Activated T-helper 2 cell treated with anti-CD3 and anti-CD28 coated beads, Interferon-gamma antibody, Interleukin-2, Interleukin-4, amounts not matched to agents 10 μg/mL and 5 μg/mL and 100 μg/mL, durations not matched to agents 14 hours and 24 hours and 36 hours (primary cell): ENCODE measurements around the gene MARCHF9. TPM values are rescaled to one million over a fixed set of nuclear protein-coding genes. Genes with fewer than 3 reads are reported as not detected.

Experiments used
- DNase-seq: peaks from one replicate; pipeline ENCODE4 v3.0.0; 2021; ENCODE audit warnings: low spot score
- H3K27ac Mint-ChIP-seq: one replicate; pipeline ENCODE4 v1.8.0; 2021; ENCODE audit warnings: mixed read lengths
- H3K27me3 Mint-ChIP-seq: one replicate; pipeline ENCODE4 v1.8.0; 2021; ENCODE audit warnings: low read depth, mixed read lengths
- H3K36me3 Mint-ChIP-seq: one replicate; pipeline ENCODE4 v1.8.0; 2021; ENCODE audit warnings: low read depth, mixed read lengths
- H3K4me1 Mint-ChIP-seq: one replicate; pipeline ENCODE4 v1.8.0; 2021; ENCODE audit warnings: low read depth, mixed read lengths
- H3K4me3 Mint-ChIP-seq: one replicate; pipeline ENCODE4 v1.8.0; 2021; ENCODE audit warnings: low read depth, mild to moderate bottlenecking, moderate library complexity, mixed read lengths
- H3K9me3 Mint-ChIP-seq: one replicate; pipeline ENCODE4 v1.8.0; 2021; ENCODE audit warnings: mixed read lengths
- intact Hi-C: fragments of 100-400 bp; cut with micrococcal nuclease; formaldehyde crosslinking; loops from one replicate; pipeline ENCODE4 v1.15.1; 2023
- total RNA-seq: library from RNA; stranded (reverse); gene quantifications from 2 replicates; pipeline ENCODE4 v1.2.3, GENCODE V29; 2022

The MARCHF9 gene
- total RNA-seq, 1 donor from 2014 or later: 26.2 TPM

- DNase-seq: no peak
- Mint-ChIP-seq H3K4me3 (peak overlapping the region; percentile 89), H3K36me3 (peaks cover 46% of the 10 kb centered on the region), H3K4me1 (peaks cover 38% of the 10 kb centered on the region), H3K9me3 (no peaks in the 10 kb centered on the region), H3K27ac (peak overlapping the region; percentile 93), H3K27me3 (no peaks in the 10 kb centered on the region)
- intact Hi-C loops: loop anchor here (2.0 kb wide), 1 partner anchor 51 kb away; the partner anchor contains the start of gene OS9
These were observed 9.4 kb upstream of the MARCHF9 start for GRCh38 chr12:57745485-57745881.

- Mint-ChIP-seq H3K4me3 (peak overlapping the region; percentile 89), H3K4me1 (peaks cover 38% of the 10 kb centered on the region), H3K27ac (peak overlapping the region; percentile 93), H3K36me3 (peaks cover 52% of the 10 kb centered on the region), H3K27me3 (no peaks in the 10 kb centered on the region), H3K9me3 (no peaks in the 10 kb centered on the region)
- intact Hi-C loops: no loop called here
- DNase-seq: no peak
These were observed 8.9 kb upstream of the MARCHF9 start for GRCh38 chr12:57746025-57746424.

GRCh38 chr12:57749061-57749460 lies 5.8 kb upstream of the MARCHF9 start:
- Mint-ChIP-seq H3K4me3 (no peak overlapping the region), H3K4me1 (peaks cover 49% of the 10 kb centered on the region), H3K27me3 (no peaks in the 10 kb centered on the region), H3K9me3 (no peaks in the 10 kb centered on the region), H3K36me3 (peaks cover 62% of the 10 kb centered on the region), H3K27ac (no peak overlapping the region)
- no peak for DNase-seq
- intact Hi-C loops: no loop called here

- H3K9me3 Mint-ChIP-seq: no peaks in the 10 kb centered on the region
- H3K27me3 Mint-ChIP-seq: no peaks in the 10 kb centered on the region
- H3K4me3 Mint-ChIP-seq: peak overlapping the region; percentile 94
- no peak for DNase-seq
- peaks cover 58% of the 10 kb centered on the region for H3K36me3 Mint-ChIP-seq
- peak overlapping the region; percentile 92 for H3K27ac Mint-ChIP-seq
- intact Hi-C loops: no loop called here
- peaks cover 47% of the 10 kb centered on the region for H3K4me1 Mint-ChIP-seq
These were observed 4.1 kb upstream of the MARCHF9 start for GRCh38 chr12:57750561-57751431.

- no peak for DNase-seq
- Mint-ChIP-seq H3K4me3 (peak overlapping the region; percentile 94), H3K27me3 (no peaks in the 10 kb centered on the region), H3K9me3 (no peaks in the 10 kb centered on the region), H3K27ac (peak overlapping the region; percentile 92), H3K4me1 (peaks cover 45% of the 10 kb centered on the region), H3K36me3 (peaks cover 52% of the 10 kb centered on the region)
- intact Hi-C loops: no loop called here
These were observed 3.5 kb upstream of the MARCHF9 start for GRCh38 chr12:57751432-57751787.

- H3K27me3 Mint-ChIP-seq: peaks cover 2% of the 10 kb centered on the region
- H3K4me3 Mint-ChIP-seq: peak within 1 kb of the TSS; percentile 94
- peak; percentile 99 for DNase-seq
- H3K4me1 Mint-ChIP-seq: peaks cover 50% of the 10 kb centered on the region
- peaks cover 51% of the 10 kb centered on the region for H3K36me3 Mint-ChIP-seq
- H3K27ac Mint-ChIP-seq: peak within 1 kb of the TSS; percentile 92
- intact Hi-C loops: loop anchor here (1.0 kb wide), 5 partner anchors 8 to 230 kb away; partner anchors contain the start of genes EEF1AKMT3, MBD6 and METTL1
- H3K9me3 Mint-ChIP-seq: no peaks in the 10 kb centered on the region
These were observed 2.9 kb upstream of the MARCHF9 start, which contains the start of gene CDK4 for GRCh38 chr12:57751788-57752667. CDK4 (minus strand) TSS chr12:57752310; CDS start chr12:57751717, 593 bp downstream.

- peak overlapping the region; percentile 92 for H3K27ac Mint-ChIP-seq
- H3K4me1 Mint-ChIP-seq: peaks cover 51% of the 10 kb centered on the region
- H3K36me3 Mint-ChIP-seq: peaks cover 47% of the 10 kb centered on the region
- peak overlapping the region; percentile 94 for H3K4me3 Mint-ChIP-seq
- H3K27me3 Mint-ChIP-seq: peaks cover 2% of the 10 kb centered on the region
- DNase-seq: no peak
- intact Hi-C loops: loop anchor here (1.0 kb wide), 5 partner anchors 8 to 230 kb away; partner anchors contain the start of genes EEF1AKMT3, MBD6 and METTL1
- H3K9me3 Mint-ChIP-seq: no peaks in the 10 kb centered on the region
These were observed 2.3 kb upstream of the MARCHF9 start for GRCh38 chr12:57752668-57753000.

GRCh38 chr12:57753756-57754337 lies 1.1 kb upstream of the MARCHF9 start:
- Mint-ChIP-seq H3K4me3 (peak overlapping the region; percentile 87), H3K4me1 (peaks cover 55% of the 10 kb centered on the region), H3K9me3 (no peaks in the 10 kb centered on the region), H3K27ac (peak overlapping the region; percentile 24), H3K36me3 (peaks cover 42% of the 10 kb centered on the region), H3K27me3 (peaks cover 2% of the 10 kb centered on the region)
- intact Hi-C loops: no loop called here
- DNase-seq: no peak

GRCh38 chr12:57755194-57755453 lies 221 bp downstream of the MARCHF9 start:
- Mint-ChIP-seq H3K4me1 (peaks cover 55% of the 10 kb centered on the region), H3K9me3 (no peaks in the 10 kb centered on the region), H3K27ac (no peak overlapping the region), H3K4me3 (no peak overlapping the region), H3K36me3 (peaks cover 43% of the 10 kb centered on the region), H3K27me3 (peaks cover 2% of the 10 kb centered on the region)
- DNase-seq: no peak
- intact Hi-C loops: loop anchor here (5.0 kb wide), 1 partner anchor 152 kb away; no protein-coding TSS in a partner anchor

- H3K9me3 Mint-ChIP-seq: no peaks in the 10 kb centered on the region
- peaks cover 51% of the 10 kb centered on the region for H3K4me1 Mint-ChIP-seq
- intact Hi-C loops: loop anchor here (1.0 to 5.0 kb wide), 2 partner anchors 27 to 152 kb away; partner anchors contain the start of gene TSFM
- peak overlapping the region; percentile 84 for H3K4me3 Mint-ChIP-seq
- DNase-seq: no peak
- peaks cover 2% of the 10 kb centered on the region for H3K27me3 Mint-ChIP-seq
- peaks cover 39% of the 10 kb centered on the region for H3K36me3 Mint-ChIP-seq
- H3K27ac Mint-ChIP-seq: no peak overlapping the region
These were observed 810 bp downstream of the MARCHF9 start for GRCh38 chr12:57755454-57756372.

- peaks cover 38% of the 10 kb centered on the region for H3K36me3 Mint-ChIP-seq
- H3K9me3 Mint-ChIP-seq: no peaks in the 10 kb centered on the region
- peaks cover 43% of the 10 kb centered on the region for H3K4me1 Mint-ChIP-seq
These were observed 1.8 kb downstream of the MARCHF9 start for GRCh38 chr12:57756406-57757341.

More at GRCh38 chr12:57756406-57757341, 1.8 kb downstream of the MARCHF9 start:
- peak; percentile 64 for DNase-seq
- Mint-ChIP-seq H3K27me3 (peaks cover 2% of the 10 kb centered on the region), H3K4me3 (peak overlapping the region; percentile 84), H3K27ac (peak overlapping the region; percentile 51)
- intact Hi-C loops: loop anchor here (1.0 to 5.0 kb wide), 2 partner anchors 26 to 151 kb away; partner anchors contain the start of gene TSFM
